ENCODE measurements around the gene CHTOP.
A peak's percentile ranks its signal among the peaks of the same experiment; 100 is the strongest.

Gene CHTOP

GRCh38 chr1:153655333-153655732 lies 21.5 kb downstream of the CHTOP start:
- TF ChIP-seq, protein P1, sequence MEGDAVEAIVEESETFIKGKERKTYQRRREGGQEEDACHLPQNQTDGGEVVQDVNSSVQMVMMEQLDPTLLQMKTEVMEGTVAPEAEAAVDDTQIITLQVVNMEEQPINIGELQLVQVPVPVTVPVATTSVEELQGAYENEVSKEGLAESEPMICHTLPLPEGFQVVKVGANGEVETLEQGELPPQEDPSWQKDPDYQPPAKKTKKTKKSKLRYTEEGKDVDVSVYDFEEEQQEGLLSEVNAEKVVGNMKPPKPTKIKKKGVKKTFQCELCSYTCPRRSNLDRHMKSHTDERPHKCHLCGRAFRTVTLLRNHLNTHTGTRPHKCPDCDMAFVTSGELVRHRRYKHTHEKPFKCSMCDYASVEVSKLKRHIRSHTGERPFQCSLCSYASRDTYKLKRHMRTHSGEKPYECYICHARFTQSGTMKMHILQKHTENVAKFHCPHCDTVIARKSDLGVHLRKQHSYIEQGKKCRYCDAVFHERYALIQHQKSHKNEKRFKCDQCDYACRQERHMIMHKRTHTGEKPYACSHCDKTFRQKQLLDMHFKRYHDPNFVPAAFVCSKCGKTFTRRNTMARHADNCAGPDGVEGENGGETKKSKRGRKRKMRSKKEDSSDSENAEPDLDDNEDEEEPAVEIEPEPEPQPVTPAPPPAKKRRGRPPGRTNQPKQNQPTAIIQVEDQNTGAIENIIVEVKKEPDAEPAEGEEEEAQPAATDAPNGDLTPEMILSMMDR (conservative IDR thresholded peaks at IDR 0.05; ENCODE audit: low read depth, low read length) = no peak
- no peak overlapping the region for H3K4me3 ChIP-seq (ENCODE audit: low read depth, low read length)
- DNase-seq (ENCODE audit: low read depth) = no peak

GRCh38 chr1:153658400-153659174 lies 24.7 kb downstream of the CHTOP start, which contains the start of gene SNAPIN:
Gene SNAPIN (plus strand): TSS chr1:153658703. CDS start chr1:153658744, 41 bp downstream.
- TF ChIP-seq, protein P1 (conservative IDR thresholded peaks at IDR 0.05; ENCODE audit: low read depth, low read length) = peak; percentile 14
- DNase-seq (ENCODE audit: low read depth) = peak; percentile 92
- H3K4me3 ChIP-seq (ENCODE audit: low read depth, low read length) = peak within 1 kb of the TSS; percentile 86

DNA sequence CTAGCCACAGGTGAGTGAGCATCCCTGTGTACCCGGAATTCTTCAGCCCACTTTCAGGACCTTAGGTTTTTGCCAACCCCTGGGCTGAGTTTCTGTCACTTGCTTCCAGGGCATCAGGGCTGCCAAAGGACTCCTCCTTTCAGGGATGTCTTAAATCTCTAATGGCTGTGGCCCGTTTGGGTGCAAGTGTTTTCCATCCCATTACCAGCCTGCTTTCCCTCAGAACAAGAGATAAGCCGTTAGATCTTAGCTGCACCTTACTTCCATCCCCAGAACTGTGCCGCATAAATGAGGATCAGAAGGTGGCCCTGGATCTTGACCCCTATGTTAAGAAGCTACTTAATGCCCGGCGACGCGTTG lies 25.3 kb downstream of the CHTOP start:
- no peak for DNase-seq (ENCODE audit: low read depth)
- peak overlapping the region; percentile 86 for H3K4me3 ChIP-seq (ENCODE audit: low read depth, low read length)
- TF ChIP-seq, protein P1 (conservative IDR thresholded peaks at IDR 0.05; ENCODE audit: low read depth, low read length) = no peak

DNA sequence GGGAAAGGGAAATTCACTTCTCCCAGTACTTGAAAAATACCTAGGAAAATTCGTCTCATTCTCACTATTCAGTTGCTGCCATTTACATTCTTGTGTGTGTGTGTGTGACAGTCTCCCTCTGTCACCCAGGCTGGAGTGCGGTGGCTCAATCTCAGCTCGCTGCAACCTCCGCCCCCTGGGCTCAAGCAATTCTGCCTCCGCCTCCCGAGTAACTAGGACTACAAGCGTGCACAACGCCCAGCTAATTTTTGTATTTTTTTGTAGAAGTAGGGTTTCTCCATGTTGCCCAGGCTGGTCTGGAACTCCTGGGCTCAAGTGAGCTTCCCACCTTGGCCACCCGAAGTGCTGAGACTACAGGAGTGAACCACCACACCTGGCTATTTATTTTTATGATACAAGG lies 25.8 kb downstream of the CHTOP start:
- no peak overlapping the region for H3K4me3 ChIP-seq (ENCODE audit: low read depth, low read length)
- DNase-seq (ENCODE audit: low read depth) = no peak
- TF ChIP-seq, protein P1 (conservative IDR thresholded peaks at IDR 0.05; ENCODE audit: low read depth, low read length) = no peak

DNA sequence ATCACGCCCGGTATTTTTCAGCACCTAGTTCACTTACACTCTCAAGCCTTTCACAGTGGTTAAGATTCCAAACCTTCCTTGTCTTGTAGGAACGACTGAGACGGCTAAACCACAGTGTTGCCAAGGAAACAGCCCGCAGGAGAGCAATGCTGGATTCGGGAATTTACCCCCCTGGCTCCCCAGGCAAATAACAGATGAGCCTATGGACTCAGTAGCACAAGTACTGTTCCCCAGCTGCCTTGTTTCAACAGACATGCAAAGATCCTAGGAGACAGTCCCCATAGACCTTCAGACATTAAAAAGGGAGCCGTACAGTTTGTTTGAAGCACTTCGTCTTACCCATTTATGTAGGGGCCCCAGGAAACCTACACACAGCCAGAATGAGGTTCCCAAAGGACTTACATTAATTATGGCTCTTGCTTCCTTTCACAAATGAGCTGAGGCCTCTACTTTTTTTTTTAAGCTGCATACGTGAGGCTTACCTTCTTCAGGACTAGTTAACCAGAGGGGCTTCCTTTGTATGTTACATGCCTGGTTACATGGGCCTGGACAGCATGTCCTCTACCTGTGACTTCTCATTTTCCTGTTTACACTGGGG lies 27.3 kb downstream of the CHTOP start:
- TF ChIP-seq, protein P1 (conservative IDR thresholded peaks at IDR 0.05; ENCODE audit: low read depth, low read length) = no peak
- DNase-seq (ENCODE audit: low read depth) = peak; percentile 9
- H3K4me3 ChIP-seq (ENCODE audit: low read depth, low read length) = no peak overlapping the region

GRCh38 chr1:153662269-153662668 lies 28.4 kb downstream of the CHTOP start:
- no peak for DNase-seq (ENCODE audit: low read depth)
- no peak overlapping the region for H3K4me3 ChIP-seq (ENCODE audit: low read depth, low read length)
- TF ChIP-seq, protein P1 (conservative IDR thresholded peaks at IDR 0.05; ENCODE audit: low read depth, low read length) = no peak
